ENCODE results near the gene TLR5.

Gene TLR5

DNA sequence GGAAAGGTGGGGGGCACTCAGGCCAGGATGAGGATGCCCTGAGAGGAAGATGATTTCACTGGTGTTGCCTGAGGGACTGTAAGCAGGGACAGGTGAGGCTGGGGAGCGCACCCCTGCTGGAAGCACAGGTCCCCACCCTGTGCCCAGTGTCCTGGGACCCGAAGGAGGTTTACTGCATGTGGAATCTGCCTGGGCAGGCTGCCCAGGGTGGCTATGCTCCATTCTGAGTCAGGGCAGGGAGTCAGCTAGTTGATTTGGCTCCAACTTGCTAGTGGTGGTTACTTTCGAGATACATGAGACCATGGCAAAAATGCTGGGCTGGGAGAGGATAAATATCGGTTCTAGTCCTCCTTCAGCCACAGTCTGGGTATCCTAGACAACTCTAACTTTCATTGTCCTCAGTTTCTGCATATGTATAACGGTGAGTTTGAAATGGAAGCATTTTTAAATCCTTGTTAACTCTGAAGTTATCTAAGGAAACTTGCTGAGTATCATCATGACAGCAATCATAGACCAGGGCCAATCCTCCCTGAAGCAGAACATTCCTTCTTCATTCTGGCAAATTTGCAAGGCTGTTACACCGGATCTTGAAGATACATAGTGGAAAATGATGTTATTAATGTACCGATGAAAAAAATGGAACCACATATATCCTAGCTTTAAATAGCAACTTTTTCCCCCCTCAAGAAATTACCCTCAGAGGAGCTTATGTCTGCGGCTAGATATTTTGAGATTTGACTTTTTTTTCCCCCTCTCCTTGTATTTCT, 7.7 kb downstream of the TLR5 start:
- no peak overlapping the region for H3K4me3 ChIP-seq (ENCODE audit: low read depth, low read length)
- TF ChIP-seq, protein P1, sequence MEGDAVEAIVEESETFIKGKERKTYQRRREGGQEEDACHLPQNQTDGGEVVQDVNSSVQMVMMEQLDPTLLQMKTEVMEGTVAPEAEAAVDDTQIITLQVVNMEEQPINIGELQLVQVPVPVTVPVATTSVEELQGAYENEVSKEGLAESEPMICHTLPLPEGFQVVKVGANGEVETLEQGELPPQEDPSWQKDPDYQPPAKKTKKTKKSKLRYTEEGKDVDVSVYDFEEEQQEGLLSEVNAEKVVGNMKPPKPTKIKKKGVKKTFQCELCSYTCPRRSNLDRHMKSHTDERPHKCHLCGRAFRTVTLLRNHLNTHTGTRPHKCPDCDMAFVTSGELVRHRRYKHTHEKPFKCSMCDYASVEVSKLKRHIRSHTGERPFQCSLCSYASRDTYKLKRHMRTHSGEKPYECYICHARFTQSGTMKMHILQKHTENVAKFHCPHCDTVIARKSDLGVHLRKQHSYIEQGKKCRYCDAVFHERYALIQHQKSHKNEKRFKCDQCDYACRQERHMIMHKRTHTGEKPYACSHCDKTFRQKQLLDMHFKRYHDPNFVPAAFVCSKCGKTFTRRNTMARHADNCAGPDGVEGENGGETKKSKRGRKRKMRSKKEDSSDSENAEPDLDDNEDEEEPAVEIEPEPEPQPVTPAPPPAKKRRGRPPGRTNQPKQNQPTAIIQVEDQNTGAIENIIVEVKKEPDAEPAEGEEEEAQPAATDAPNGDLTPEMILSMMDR (IDR thresholded peaks at IDR 0.05; ENCODE audit: low read depth, low read length, missing control alignments) = no peak
- in situ Hi-C loops (cut with HindIII; ENCODE audit: low sequenced_read_pairs) = loop anchor here (5.0 kb wide), 1 partner anchor 552 kb away; no protein-coding TSS in a partner anchor
- peak; percentile 38 for DNase-seq (ENCODE audit: low read depth)

DNA sequence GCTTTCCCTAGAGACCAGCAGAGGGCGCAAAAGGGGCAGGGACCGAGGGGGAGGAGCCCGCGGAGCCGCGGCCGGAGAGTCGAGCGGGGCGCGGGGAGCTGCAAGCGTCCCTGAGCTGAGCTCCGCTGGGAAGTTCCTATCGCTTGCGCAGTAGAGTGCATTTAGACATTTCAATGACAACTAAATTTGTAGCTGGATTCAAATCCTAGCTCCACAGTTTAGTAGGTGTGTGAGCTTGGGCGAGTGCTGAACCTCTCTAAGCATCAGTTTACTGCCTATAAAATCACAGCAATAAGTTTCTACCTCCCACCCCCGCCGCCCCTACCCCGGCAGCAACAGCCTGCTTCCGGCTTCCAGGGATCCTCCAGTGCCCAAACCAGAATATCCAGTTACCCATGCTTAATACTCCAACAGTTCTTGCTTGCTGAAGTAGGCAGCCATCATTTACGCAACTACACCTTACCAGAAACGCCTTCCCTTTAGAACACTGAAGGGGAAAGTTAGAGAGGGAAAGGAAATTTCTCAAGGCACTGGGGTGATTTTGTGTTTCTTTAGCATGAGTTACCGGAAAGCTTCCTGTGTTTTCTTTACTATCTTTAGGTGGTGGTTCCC, 9.1 kb downstream of the TLR5 start:
- peak; percentile 60 for DNase-seq (ENCODE audit: low read depth)
- H3K4me3 ChIP-seq (ENCODE audit: low read depth, low read length) = peak overlapping the region; percentile 32
- in situ Hi-C loops (cut with HindIII; ENCODE audit: low sequenced_read_pairs) = loop anchor here (5.0 kb wide), 1 partner anchor 228 kb away; the partner anchor contains the start of gene SUSD4
- TF ChIP-seq, protein P1 (IDR thresholded peaks at IDR 0.05; ENCODE audit: low read depth, low read length, missing control alignments) = peak; percentile 96

DNA sequence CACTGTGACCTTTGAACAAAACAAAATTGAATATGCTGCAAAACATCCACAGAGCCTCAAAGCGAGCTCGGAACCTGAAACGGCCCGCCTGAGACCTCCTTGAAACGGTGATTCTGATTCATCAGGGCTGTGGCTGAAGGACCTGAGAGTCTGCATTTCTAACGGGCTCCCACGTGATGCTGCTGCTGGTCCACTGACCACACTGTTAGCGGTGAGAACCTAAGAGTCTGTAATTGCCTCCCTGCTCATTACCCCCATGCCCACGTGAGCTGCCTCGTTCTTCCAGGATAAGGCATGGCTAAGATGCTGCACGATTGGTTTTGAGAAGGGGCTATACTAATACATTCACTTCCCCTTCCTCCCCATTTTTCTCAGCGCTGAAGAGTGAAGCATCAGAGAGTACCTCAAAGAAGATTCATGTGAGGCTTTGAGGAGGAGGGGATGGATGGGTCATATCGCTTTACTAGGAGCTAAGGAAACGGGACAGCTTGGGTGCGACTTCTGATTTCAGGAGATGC, 9.7 kb downstream of the TLR5 start:
- TF ChIP-seq, protein P1 (IDR thresholded peaks at IDR 0.05; ENCODE audit: low read depth, low read length, missing control alignments) = no peak
- no peak for DNase-seq (ENCODE audit: low read depth)
- no peak overlapping the region for H3K4me3 ChIP-seq (ENCODE audit: low read depth, low read length)
- in situ Hi-C loops (cut with HindIII; ENCODE audit: low sequenced_read_pairs) = loop anchor here (5.0 kb wide), 1 partner anchor 229 kb away; the partner anchor contains the start of gene SUSD4

DNA sequence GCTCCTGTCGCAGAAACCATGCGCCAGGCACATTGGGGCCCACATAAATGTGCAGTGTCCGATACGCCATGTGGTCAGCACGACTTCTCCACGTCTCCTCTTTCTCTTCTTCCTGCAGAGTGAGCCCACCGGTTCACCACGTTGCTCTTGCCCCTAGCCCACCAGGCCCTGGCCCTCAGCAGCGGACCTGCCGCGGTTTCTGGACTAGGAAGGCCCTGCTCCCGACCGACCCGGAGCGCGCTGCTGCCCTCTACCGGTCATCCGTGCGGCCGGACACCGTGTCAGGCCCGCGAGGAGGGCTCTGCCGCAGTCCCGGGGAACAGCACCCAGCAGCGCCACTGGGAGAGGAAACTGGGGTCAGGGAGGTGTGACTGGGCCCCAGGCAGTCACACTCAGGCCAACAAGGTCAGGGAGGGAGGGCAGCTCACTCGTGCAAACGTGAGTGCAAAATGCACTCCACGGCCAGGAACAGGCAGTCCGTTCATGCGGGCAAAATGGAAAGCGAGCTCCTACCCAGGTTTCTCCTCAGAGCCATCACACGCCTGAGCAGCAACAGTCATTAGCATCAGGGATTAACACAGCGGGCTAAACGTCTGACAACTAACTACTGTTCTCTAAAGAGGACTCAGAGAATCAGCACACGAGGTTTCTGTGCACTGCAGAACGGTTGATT, 13.7 kb downstream of the TLR5 start:
- TF ChIP-seq, protein P1 (IDR thresholded peaks at IDR 0.05; ENCODE audit: low read depth, low read length, missing control alignments) = peak; percentile 84
- H3K4me3 ChIP-seq (ENCODE audit: low read depth, low read length) = peak overlapping the region; percentile 14
- in situ Hi-C loops (cut with HindIII; ENCODE audit: low sequenced_read_pairs) = no loop called here
- no peak for DNase-seq (ENCODE audit: low read depth)

DNA sequence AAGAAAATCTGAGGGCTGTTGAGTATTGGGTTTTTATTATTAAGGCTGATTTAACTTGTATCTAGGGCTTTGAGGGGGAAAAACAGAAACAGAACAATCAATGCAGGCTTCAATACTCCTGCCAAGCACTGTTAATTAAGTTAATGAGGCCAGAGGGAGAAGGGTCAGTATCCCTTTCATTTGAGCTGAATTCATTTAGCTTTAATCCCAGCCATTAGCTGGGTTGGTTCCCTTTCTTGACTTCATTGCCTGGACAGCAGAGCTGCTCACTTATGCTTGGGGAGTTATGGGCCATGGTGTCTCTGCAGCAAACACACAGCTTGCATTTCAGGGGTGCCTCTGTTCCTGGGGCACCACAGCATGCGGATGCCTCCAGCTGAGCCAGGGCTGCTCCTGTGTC, 16.3 kb downstream of the TLR5 start:
- in situ Hi-C loops (cut with HindIII; ENCODE audit: low sequenced_read_pairs) = no loop called here
- DNase-seq (ENCODE audit: low read depth) = no peak
- no peak overlapping the region for H3K4me3 ChIP-seq (ENCODE audit: low read depth, low read length)
- TF ChIP-seq, protein P1 (IDR thresholded peaks at IDR 0.05; ENCODE audit: low read depth, low read length, missing control alignments) = no peak

DNA sequence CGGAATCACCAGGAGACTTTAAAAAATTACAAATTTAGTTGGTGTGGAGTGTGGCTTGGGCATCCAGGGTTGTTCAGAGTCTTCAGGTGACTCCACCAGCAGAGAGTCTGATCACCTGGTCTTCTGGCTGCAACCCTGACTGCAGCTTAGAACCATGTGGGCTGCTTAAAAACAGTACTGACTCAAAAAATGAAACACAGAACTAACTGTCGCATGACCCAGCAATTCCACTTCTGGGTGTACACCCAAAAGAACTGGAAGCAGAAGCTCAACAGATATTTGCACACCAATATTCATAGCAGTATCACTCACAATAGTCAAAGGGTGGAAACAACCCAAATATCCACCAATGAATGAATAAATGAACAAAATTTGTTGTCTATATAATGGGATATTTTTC, 17.3 kb downstream of the TLR5 start:
- TF ChIP-seq, protein P1 (IDR thresholded peaks at IDR 0.05; ENCODE audit: low read depth, low read length, missing control alignments) = no peak
- in situ Hi-C loops (cut with HindIII; ENCODE audit: low sequenced_read_pairs) = no loop called here
- H3K4me3 ChIP-seq (ENCODE audit: low read depth, low read length) = no peak overlapping the region
- DNase-seq (ENCODE audit: low read depth) = no peak
